Prostate gland (tissue), 2 donors: ENCODE measurements around the gene SCCPDH.

Experiments
- POLR2A ChIP-seq: fragments of 450-650 bp; IDR thresholded peaks from one replicate; pipeline ENCODE4 v1.6.1; 2016; ENCODE audit warnings: antibody characterized with exemption, mild to moderate bottlenecking
- TF ChIP-seq, protein P1 (sequence below), 4 experiments: fragments of 200-600 bp in 2 of 4; fragments of 450-650 bp in 2 of 4; sonication (generic) in 2 of 4; IDR thresholded peaks; 1 replicate in 3 of 4; 2 replicates in 1 of 4; pipeline ENCODE4 v1.5.1; 2016 to 2019; ENCODE audit warnings: antibody characterized with exemption in 4 of 4, mild to moderate bottlenecking in 2 of 4, moderate library complexity in 2 of 4

DNA sequence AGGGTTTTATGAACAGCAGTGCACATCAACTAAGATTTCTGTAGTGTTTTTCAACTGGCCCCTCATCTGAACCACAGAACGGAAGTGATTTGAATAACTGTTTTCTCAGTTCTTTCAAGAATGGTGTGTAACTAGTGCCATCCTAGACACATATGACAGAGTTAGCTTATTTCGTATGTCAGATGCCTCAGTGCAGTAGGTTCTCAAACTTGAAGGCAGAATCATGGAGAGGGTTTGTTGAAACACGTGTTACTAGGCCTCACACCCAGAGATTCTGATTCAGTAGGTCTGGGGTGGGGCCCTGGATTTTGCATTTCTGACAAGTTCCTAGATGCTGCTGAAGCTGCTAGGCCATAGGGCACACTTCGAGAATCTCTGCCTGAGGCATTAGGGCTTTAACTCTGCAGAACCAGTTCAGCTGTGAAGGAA, 49.0 kb downstream of the SCCPDH start:
- TF ChIP-seq, protein P1, sequence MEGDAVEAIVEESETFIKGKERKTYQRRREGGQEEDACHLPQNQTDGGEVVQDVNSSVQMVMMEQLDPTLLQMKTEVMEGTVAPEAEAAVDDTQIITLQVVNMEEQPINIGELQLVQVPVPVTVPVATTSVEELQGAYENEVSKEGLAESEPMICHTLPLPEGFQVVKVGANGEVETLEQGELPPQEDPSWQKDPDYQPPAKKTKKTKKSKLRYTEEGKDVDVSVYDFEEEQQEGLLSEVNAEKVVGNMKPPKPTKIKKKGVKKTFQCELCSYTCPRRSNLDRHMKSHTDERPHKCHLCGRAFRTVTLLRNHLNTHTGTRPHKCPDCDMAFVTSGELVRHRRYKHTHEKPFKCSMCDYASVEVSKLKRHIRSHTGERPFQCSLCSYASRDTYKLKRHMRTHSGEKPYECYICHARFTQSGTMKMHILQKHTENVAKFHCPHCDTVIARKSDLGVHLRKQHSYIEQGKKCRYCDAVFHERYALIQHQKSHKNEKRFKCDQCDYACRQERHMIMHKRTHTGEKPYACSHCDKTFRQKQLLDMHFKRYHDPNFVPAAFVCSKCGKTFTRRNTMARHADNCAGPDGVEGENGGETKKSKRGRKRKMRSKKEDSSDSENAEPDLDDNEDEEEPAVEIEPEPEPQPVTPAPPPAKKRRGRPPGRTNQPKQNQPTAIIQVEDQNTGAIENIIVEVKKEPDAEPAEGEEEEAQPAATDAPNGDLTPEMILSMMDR (IDR thresholded peaks at IDR 0.05), result no peak
- TF ChIP-seq POLR2A, result no peak
